22Rv1 (cell line): ENCODE measurements around the gene CRIP2.

Source experiments
- H3K27ac ChIP-seq: fragments of 450-650 bp; 2 replicates; pipeline ENCODE4 v1.5.1; 2017
- ZFX ChIP-seq: fragments of 450-650 bp; IDR thresholded peaks from 2 replicates; pipeline ENCODE4 v1.6.1; 2017; ENCODE audit warnings: antibody characterized with exemption, borderline replicate concordance
- TF ChIP-seq, protein P1 (sequence below): fragments of 450-650 bp; IDR thresholded peaks from 2 replicates; pipeline ENCODE4 v1.5.1; 2017; ENCODE audit warnings: mild to moderate bottlenecking

The CRIP2 gene

DNA sequence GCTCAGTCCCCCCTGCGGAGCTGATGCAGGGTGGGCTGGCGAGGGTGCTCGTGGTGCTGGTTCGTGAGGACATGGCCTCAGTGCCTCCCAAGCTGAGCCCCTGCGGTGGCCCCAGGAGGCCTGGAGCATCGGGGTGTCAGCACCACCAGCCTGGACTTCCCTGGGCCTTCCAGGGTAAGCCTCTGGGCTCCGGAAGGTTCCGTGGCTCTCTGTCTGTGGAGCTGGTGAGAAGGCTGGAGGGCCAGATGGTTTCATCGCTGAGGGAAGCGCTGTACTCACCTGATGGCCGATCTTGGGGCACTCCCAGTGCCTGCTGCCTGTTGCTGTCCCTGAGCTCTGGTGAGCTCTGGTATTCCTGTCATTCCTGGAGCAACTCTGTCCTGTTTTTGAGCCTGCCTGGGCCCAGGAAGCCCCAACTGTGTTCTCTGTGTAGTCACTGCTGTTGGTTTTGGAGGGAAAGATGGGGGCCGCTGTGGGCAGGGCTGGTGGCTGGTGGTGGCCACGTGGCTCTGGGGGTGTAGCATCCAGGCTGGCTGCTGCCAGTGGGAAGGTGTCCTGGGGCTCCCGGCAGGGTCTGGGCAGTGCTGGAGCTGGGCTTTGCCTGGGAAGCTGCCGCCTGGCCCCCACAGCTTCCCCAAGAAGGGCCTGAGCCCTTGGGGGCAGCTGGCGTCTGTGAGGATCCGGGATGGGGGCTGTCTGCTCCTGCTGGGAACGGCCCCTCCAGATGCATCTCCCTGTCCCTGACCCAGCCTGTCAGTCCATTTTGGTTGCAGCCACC is 36.7 kb upstream of the CRIP2 start:
- TF ChIP-seq ZFX: no peak
- TF ChIP-seq, protein P1, sequence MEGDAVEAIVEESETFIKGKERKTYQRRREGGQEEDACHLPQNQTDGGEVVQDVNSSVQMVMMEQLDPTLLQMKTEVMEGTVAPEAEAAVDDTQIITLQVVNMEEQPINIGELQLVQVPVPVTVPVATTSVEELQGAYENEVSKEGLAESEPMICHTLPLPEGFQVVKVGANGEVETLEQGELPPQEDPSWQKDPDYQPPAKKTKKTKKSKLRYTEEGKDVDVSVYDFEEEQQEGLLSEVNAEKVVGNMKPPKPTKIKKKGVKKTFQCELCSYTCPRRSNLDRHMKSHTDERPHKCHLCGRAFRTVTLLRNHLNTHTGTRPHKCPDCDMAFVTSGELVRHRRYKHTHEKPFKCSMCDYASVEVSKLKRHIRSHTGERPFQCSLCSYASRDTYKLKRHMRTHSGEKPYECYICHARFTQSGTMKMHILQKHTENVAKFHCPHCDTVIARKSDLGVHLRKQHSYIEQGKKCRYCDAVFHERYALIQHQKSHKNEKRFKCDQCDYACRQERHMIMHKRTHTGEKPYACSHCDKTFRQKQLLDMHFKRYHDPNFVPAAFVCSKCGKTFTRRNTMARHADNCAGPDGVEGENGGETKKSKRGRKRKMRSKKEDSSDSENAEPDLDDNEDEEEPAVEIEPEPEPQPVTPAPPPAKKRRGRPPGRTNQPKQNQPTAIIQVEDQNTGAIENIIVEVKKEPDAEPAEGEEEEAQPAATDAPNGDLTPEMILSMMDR: no peak
- H3K27ac ChIP-seq: no peak overlapping the region

DNA sequence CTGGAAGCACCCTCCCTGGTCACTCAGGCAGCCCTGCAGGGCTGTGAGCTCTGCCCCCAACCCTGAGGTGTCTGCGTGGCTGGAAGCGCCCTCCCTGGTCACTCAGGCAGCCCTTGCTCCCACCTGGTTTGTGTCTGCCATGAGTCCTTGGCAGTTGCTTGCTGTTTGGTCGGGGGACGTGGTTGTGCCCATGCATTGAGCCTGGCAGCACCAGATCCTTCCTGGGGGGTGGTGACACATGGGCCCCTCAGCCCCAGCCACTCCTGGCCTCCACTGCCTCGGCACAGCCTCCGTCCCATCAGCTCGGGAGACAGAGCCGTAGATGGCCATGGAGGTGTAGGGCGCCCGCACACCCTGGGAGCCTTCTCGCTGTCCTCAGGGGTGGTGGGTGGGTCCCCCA is 35.4 kb upstream of the CRIP2 start:
- no peak overlapping the region for H3K27ac ChIP-seq
- TF ChIP-seq, protein P1: no peak
- TF ChIP-seq ZFX: no peak

GRCh38 chr14:105439710-105440553 is 34.7 kb upstream of the CRIP2 start:
- H3K27ac ChIP-seq: no peak overlapping the region
- TF ChIP-seq ZFX: no peak
- TF ChIP-seq, protein P1: peak; percentile 28

- TF ChIP-seq ZFX: no peak
- TF ChIP-seq, protein P1: no peak
- no peak overlapping the region for H3K27ac ChIP-seq
Measured at GRCh38 chr14:105440554-105440900, 34.1 kb upstream of the CRIP2 start.

- TF ChIP-seq ZFX: no peak
- TF ChIP-seq, protein P1: no peak
- no peak overlapping the region for H3K27ac ChIP-seq
Measured at GRCh38 chr14:105440992-105441391, 33.6 kb upstream of the CRIP2 start.

DNA sequence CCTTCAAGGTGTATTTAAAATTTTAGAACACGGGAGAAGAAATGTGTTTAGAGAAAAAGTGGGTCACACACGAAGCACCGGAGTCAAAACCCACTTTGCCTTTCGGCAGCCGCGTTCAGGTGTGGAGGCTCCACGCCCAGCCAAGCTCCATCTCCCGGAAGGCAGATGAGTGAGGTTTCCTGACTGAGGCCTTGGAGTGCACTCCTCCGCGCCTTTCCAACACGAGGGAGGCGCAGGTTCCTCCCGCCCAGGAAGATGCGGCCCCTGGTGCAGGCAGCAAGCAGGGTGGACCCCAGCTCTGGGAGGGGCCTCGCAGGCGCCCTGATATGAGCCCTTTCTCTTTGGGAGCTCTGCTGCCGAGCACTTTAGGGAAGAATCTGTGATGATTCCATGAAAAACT is 32.5 kb upstream of the CRIP2 start:
- no peak for TF ChIP-seq ZFX
- TF ChIP-seq, protein P1: no peak

GRCh38 chr14:105442834-105443233 is 31.8 kb upstream of the CRIP2 start:
- H3K27ac ChIP-seq: no peak overlapping the region
- TF ChIP-seq, protein P1: no peak
- no peak for TF ChIP-seq ZFX

More for the DNA sequence above, 32.5 kb upstream of the CRIP2 start:
- H3K27ac ChIP-seq: no peak overlapping the region
